OCI-LY3 (cell line): ENCODE results near the gene NLGN1.

ENCODE experiments used
- H2AFZ ChIP-seq: fragments of 200-600, 300-600 bp; shearing (Covaris generic); 2 replicates; pipeline ENCODE4 v1.6.0; 2014; ENCODE audit warnings: antibody characterized with exemption, low read depth, low read length
- H3K27ac ChIP-seq: fragments of 200-600, 300-600 bp; sonication (generic); 2 replicates; pipeline ENCODE4 v1.5.1; 2014; ENCODE audit warnings: mild to moderate bottlenecking, low read length, moderate library complexity, mixed read lengths
- H3K27me3 ChIP-seq: fragments of 200-600, 300-600 bp; sonication (generic); 2 replicates; pipeline ENCODE4 v1.6.1; 2014; ENCODE audit warnings: low read depth, low read length, mixed read lengths
- H3K36me3 ChIP-seq: fragments of 200-600, 300-600 bp; sonication (generic); replicated peaks from 2 replicates; pipeline ENCODE3; 2014; ENCODE audit warnings: low read depth, low read length, mixed read lengths
- H3K4me1 ChIP-seq: fragments of 300-600, 200-600 bp; sonication (generic); 2 replicates; pipeline ENCODE4 v1.6.1; 2014; ENCODE audit warnings: low read length, mixed read lengths
- H3K4me2 ChIP-seq: fragments of 200-600, 300-600 bp; sonication (generic); 2 replicates; pipeline ENCODE4 v1.6.1; 2014; ENCODE audit warnings: low read length, mixed read lengths
- H3K4me3 ChIP-seq: fragments of 300-600, 200-600 bp; sonication (generic); 2 replicates; pipeline ENCODE4 v1.5.1; 2014; ENCODE audit warnings: antibody characterized with exemption, mild to moderate bottlenecking, low read length, moderate library complexity
- H3K79me2 ChIP-seq: fragments of 300-600, 200-600 bp; shearing (Covaris generic); 2 replicates; pipeline ENCODE4 v1.6.1; 2014; ENCODE audit warnings: mild to moderate bottlenecking, low read length, mixed read lengths
- H3K9ac ChIP-seq: fragments of 300-600, 200-600 bp; shearing (Covaris generic); 2 replicates; pipeline ENCODE4 v1.6.0; 2014; ENCODE audit warnings: mild to moderate bottlenecking, low read length, moderate library complexity
- H3K9me3 ChIP-seq: fragments of 200-600, 300-600 bp; shearing (Covaris generic); 2 replicates; pipeline ENCODE4 v1.6.1; 2014; ENCODE audit warnings: low read length, mixed read lengths; ENCODE audit not compliant: insufficient read depth
- H4K20me1 ChIP-seq: fragments of 200-600, 300-600 bp; sonication (generic); 2 replicates; pipeline ENCODE4 v1.6.1; 2016; ENCODE audit warnings: low read length, mixed read lengths; ENCODE audit not compliant: insufficient read depth
- CTCF ChIP-seq: fragments of 200-600, 300-600 bp; sonication (generic); IDR thresholded peaks from 2 replicates; pipeline ENCODE4 v1.5.1; 2014; ENCODE audit warnings: antibody characterized with exemption, low read length, low read depth
- EZH2phosphoT487 ChIP-seq: fragments of 200-600 bp; shearing (Covaris generic); IDR thresholded peaks from 2 replicates; pipeline ENCODE4 v1.6.1; 2018; ENCODE audit warnings: antibody characterized with exemption, mixed run types, low read depth

NLGN1 gene

DNA sequence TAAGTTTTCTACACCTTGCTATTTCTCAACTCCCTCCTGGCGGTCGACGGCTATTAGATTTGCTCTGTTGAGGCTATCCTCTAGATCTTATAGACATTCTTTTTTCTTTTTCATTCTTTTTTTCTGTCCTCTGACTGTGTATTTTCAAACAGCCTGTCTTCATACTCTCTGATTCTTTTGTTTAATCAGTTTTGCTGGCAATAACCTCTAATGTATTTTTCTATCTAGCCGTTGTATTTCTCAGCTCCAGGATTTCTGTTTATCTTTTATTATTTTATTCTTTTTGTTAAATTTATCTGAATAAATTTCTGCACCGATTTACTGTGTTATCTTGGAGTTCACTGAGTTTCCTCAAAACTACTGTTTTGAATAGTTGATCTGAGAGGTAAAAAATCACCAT lies 31.5 kb downstream of the NLGN1 start:
- TF ChIP-seq EZH2phosphoT487, result no peak
- TF ChIP-seq CTCF, result no peak
- Histone ChIP-seq H2AFZ (no peak overlapping the region), H4K20me1 (no peaks in the 10 kb centered on the region), H3K9me3 (no peaks in the 10 kb centered on the region), H3K36me3 (no peaks in the 10 kb centered on the region), H3K4me1 (no peaks in the 10 kb centered on the region), H3K27me3 (no peaks in the 10 kb centered on the region), H3K9ac (no peak overlapping the region), H3K27ac (no peak overlapping the region), H3K4me3 (no peak overlapping the region), H3K79me2 (no peaks in the 10 kb centered on the region), H3K4me2 (no peak overlapping the region)

GRCh38 chr3:173429527-173429926 lies 32.0 kb downstream of the NLGN1 start:
- no peak overlapping the region for H2AFZ ChIP-seq
- no peak overlapping the region for H3K4me2 ChIP-seq
- no peak overlapping the region for H3K4me3 ChIP-seq
- no peaks in the 10 kb centered on the region for H3K36me3 ChIP-seq
- no peaks in the 10 kb centered on the region for H3K27me3 ChIP-seq
- no peaks in the 10 kb centered on the region for H3K4me1 ChIP-seq
- no peaks in the 10 kb centered on the region for H4K20me1 ChIP-seq
- no peaks in the 10 kb centered on the region for H3K9me3 ChIP-seq
- TF ChIP-seq EZH2phosphoT487, result no peak
- no peak for TF ChIP-seq CTCF
- no peaks in the 10 kb centered on the region for H3K79me2 ChIP-seq
- H3K9ac ChIP-seq, result no peak overlapping the region
- H3K27ac ChIP-seq, result no peak overlapping the region

DNA sequence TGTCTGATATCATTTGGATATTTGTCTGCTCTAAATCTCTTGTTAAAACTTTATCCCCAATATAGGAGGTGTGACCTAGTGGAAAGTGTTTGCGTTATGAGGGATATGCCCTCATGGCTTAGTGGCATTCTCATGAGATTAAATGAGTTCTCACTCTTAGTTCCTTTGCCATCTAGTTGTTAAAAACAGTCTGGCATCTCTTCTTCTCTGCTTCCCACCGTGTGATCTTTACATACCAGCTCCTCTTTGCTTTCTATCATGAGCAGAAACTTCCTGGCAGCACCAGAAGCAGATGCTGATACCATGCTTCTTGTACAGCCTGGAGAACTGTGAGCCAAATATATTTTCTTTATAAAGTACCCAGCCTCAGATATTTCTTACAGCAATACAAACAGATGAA lies 33.0 kb downstream of the NLGN1 start:
- H3K4me1 ChIP-seq, result no peaks in the 10 kb centered on the region
- no peaks in the 10 kb centered on the region for H3K79me2 ChIP-seq
- no peak overlapping the region for H2AFZ ChIP-seq
- H3K27me3 ChIP-seq, result no peaks in the 10 kb centered on the region
- no peak overlapping the region for H3K9ac ChIP-seq
- TF ChIP-seq EZH2phosphoT487 (no peak), CTCF (no peak)
- no peaks in the 10 kb centered on the region for H3K9me3 ChIP-seq
- no peaks in the 10 kb centered on the region for H3K36me3 ChIP-seq
- no peak overlapping the region for H3K4me2 ChIP-seq
- H4K20me1 ChIP-seq, result no peaks in the 10 kb centered on the region
- H3K27ac ChIP-seq, result no peak overlapping the region
- H3K4me3 ChIP-seq, result no peak overlapping the region

DNA sequence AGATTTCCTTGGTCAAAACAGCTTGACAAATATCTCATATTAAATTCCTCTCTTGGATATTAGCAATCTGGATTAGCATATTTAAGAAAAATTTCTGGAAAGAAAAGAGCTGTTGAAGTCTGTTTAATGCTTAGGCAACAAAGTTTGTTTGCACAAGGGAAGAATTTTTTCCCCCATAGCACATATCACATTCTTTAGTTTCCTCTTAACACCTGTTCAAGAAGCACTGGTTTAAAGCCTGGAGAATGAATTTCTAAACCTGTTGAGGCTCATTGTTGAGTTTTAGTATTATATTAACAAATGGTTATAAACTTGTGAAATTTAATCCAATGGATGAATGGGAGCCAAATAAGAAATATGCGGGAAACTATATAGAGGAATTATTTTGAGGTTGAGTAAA lies 41.5 kb downstream of the NLGN1 start:
- Histone ChIP-seq H4K20me1 (no peaks in the 10 kb centered on the region), H3K4me3 (no peak overlapping the region), H3K36me3 (no peaks in the 10 kb centered on the region), H2AFZ (no peak overlapping the region), H3K27me3 (no peaks in the 10 kb centered on the region), H3K79me2 (no peaks in the 10 kb centered on the region), H3K4me2 (no peak overlapping the region), H3K9ac (no peak overlapping the region), H3K9me3 (no peaks in the 10 kb centered on the region), H3K27ac (no peak overlapping the region), H3K4me1 (no peaks in the 10 kb centered on the region)
- TF ChIP-seq EZH2phosphoT487 (no peak), CTCF (no peak)
